IPS DF 6.9 (cell line): Measurements from ENCODE around the gene ZFYVE19.

ENCODE experiments used
- DNase-seq: peaks from one replicate; pipeline ENCODE4 v3.0.0-alpha.2; 2013; ENCODE audit warnings: low read depth, low spot score
- H3K27ac ChIP-seq: one replicate; pipeline ENCODE4 v1.5.1; 2013; ENCODE audit warnings: low read length, control low read depth
- H3K27me3 ChIP-seq: 2 replicates; pipeline ENCODE4 v1.6.1; 2013; ENCODE audit warnings: mild to moderate bottlenecking, low read length; ENCODE audit not compliant: control insufficient read depth, insufficient read depth
- H3K36me3 ChIP-seq: 2 replicates; pipeline ENCODE4 v1.6.1; 2013; ENCODE audit warnings: low read length; ENCODE audit not compliant: control insufficient read depth, insufficient read depth
- H3K4me1 ChIP-seq: 2 replicates; pipeline ENCODE4 v1.6.1; 2013; ENCODE audit warnings: low read length; ENCODE audit not compliant: control insufficient read depth, insufficient read depth
- H3K4me3 ChIP-seq: 2 replicates; pipeline ENCODE4 v1.5.1; 2013; ENCODE audit warnings: mild to moderate bottlenecking, low read length
- H3K9me3 ChIP-seq: 2 replicates; pipeline ENCODE4 v1.6.1; 2013; ENCODE audit warnings: low read length, inconsistent platforms; ENCODE audit not compliant: control insufficient read depth, insufficient read depth
- WGBS: extraction: QIAGEN DNeasy Blood & Tissue Kit; methylation state at CpG from one replicate; pipeline ENCODE4 v1.1.7; 2013; ENCODE audit warnings: mixed read lengths, missing lambda C conversion rate; ENCODE audit not compliant: insufficient read length, insufficient coverage; 5-methylcytosine and 5-hydroxymethylcytosine counted together

Gene ZFYVE19

DNA sequence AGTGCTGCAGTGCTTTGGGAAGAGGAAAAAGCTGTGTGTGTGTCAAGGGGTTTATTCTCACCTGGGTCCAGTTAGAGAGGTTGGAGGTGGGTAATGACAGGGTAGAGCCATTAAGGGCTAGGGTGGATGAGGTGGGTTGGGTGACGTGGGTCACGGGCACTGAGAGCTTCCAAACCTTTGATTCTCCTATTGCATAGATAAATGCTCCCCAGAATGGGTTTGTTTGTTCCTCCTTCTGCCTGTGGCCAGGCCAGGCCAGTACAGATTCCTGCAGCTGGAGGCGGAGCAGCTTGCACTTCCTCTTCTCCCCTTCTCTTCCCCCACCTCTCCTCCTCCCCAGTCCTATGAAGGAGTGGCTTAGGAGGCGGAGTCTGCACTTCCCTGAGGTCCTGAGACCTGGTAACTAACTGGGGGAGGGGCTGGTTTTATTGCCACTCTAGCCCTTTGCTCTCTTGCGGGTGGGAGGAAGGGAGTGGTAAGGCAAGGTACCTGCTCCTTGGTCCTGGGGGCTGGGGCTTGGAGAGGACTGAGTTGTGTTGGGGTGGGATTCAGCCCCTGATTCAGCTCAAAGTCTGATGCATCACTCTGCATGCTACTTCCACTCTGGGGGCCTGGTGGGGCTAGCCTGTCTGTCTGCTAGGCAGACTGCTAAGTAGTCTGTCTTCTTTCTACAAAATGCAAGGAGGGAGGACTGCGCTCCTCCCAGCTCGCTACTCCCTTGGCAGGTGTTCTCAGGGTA lies 40.5 kb downstream of the ZFYVE19 start:
- DNase-seq, result no peak
- H3K4me3 ChIP-seq, result no peak overlapping the region
- peaks cover 14% of the 10 kb centered on the region for H3K4me1 ChIP-seq
- H3K9me3 ChIP-seq, result no peaks in the 10 kb centered on the region
- H3K36me3 ChIP-seq, result peaks cover 7% of the 10 kb centered on the region
- H3K27ac ChIP-seq, result no peak overlapping the region
- no CpG with 5 or more reads among the region's 7 CpGs for WGBS
- no peaks in the 10 kb centered on the region for H3K27me3 ChIP-seq

DNA sequence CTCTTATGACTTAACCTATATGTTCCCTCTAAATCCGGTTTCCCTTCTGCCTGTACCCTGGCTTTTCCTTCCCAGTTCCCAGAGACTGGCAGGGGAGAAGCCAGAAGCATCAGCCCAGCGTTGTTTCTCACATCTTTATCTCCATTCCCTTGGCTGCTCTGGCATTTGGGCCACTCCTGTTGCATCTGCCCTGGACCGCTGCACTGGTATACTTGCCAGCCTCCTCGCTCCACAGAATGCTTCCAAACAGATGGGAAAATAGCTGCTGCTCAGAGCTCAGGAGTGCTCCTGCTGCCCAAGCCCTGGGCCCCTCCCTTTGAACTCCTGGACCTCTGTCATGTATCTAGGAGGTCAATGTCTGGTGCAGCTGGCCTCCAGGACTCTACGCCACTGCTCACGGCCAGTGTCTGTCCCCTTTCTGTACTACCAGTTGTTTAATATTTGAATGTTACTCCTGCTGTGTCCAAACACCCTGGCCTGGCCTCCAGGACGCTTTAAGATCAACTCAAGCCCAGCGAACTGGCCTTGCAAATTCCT lies 43.8 kb downstream of the ZFYVE19 start:
- H3K4me1 ChIP-seq, result peaks cover 13% of the 10 kb centered on the region
- H3K27me3 ChIP-seq, result no peaks in the 10 kb centered on the region
- H3K36me3 ChIP-seq, result peaks cover 28% of the 10 kb centered on the region
- WGBS, result no CpG with 5 or more reads among the region's 8 CpGs
- no peak for DNase-seq
- no peaks in the 10 kb centered on the region for H3K9me3 ChIP-seq
- H3K4me3 ChIP-seq, result no peak overlapping the region
- H3K27ac ChIP-seq, result no peak overlapping the region

DNA sequence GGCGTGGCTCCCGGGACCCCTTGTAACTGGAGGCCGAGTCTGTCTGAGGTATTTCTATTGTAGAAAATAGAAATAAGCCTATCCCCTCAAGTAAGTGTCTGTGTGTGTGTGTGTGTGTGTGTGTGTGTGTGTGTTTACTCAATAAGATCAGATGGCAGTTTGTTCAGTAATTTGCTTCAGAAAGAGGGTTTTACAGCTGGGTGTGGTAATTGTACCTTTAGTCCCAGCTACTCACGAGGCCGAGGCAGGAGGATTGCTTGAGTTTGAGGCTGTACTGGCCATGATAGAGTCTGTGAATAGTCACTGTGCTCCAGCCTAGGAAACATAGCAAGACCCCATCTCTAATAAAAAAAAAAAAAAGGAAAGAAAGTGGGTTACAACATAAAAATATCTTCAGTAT lies 45.6 kb downstream of the ZFYVE19 start:
- H3K27me3 ChIP-seq, result no peaks in the 10 kb centered on the region
- WGBS, result no CpG with 5 or more reads among the region's 5 CpGs
- H3K36me3 ChIP-seq, result peaks cover 46% of the 10 kb centered on the region
- H3K9me3 ChIP-seq, result no peaks in the 10 kb centered on the region
- DNase-seq, result no peak
- H3K27ac ChIP-seq, result no peak overlapping the region
- no peak overlapping the region for H3K4me3 ChIP-seq
- 0 out of 2 replicates have a peak, but pooled peaks cover 3% of the 10 kb centered on the region for H3K4me1 ChIP-seq

DNA sequence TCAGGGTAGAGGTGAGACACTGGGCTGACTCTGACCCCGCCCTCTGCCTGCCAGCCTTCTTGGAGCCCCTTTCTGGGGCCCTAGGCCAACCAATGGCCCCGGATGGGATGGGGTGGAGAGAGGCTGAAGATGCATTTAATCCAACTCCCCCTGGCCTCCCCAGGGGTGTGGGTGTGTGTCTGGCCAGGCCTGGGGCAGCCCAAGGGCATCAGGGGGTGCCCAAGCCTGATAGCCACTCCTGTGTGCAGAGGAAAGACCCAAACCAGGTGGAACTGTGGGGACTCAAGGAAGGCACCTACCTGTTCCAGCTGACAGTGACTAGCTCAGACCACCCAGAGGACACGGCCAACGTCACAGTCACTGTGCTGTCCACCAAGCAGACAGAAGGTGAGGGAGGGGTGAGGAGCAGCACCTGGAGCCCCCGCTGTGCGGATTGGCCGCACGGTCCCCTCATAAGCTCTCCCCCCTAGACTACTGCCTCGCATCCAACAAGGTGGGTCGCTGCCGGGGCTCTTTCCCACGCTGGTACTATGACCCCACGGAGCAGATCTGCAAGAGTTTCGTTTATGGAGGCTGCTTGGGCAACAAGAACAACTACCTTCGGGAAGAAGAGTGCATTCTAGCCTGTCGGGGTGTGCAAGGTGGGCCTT lies 46.5 kb downstream of the ZFYVE19 start:
- WGBS, result no CpG with 5 or more reads among the region's 16 CpGs
- Histone ChIP-seq H3K4me1 (no peaks in the 10 kb centered on the region), H3K27ac (no peak overlapping the region), H3K9me3 (no peaks in the 10 kb centered on the region), H3K4me3 (no peak overlapping the region), H3K36me3 (peaks cover 46% of the 10 kb centered on the region), H3K27me3 (no peaks in the 10 kb centered on the region)
- DNase-seq, result no peak

DNA sequence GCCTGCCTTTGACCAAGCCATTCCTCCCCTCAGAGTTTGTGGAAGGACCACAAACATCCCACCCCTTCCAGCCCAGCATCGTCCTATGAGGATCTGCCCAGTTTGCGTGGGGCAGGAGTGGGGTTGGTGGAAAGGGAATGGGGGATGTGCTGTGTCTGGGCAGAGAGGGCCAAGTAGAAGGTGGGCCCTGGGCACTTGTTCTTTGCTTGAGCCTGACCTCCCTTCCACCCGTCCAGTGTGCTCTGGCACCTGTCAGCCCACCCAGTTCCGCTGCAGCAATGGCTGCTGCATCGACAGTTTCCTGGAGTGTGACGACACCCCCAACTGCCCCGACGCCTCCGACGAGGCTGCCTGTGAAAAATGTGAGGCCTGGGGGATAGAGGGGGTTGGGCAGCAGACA lies 47.3 kb downstream of the ZFYVE19 start:
- Histone ChIP-seq H3K27ac (no peak overlapping the region), H3K4me1 (no peaks in the 10 kb centered on the region), H3K27me3 (no peaks in the 10 kb centered on the region), H3K4me3 (no peak overlapping the region), H3K9me3 (no peaks in the 10 kb centered on the region), H3K36me3 (peaks cover 46% of the 10 kb centered on the region)
- WGBS, result no CpG with 5 or more reads among the region's 10 CpGs
- no peak for DNase-seq

DNA sequence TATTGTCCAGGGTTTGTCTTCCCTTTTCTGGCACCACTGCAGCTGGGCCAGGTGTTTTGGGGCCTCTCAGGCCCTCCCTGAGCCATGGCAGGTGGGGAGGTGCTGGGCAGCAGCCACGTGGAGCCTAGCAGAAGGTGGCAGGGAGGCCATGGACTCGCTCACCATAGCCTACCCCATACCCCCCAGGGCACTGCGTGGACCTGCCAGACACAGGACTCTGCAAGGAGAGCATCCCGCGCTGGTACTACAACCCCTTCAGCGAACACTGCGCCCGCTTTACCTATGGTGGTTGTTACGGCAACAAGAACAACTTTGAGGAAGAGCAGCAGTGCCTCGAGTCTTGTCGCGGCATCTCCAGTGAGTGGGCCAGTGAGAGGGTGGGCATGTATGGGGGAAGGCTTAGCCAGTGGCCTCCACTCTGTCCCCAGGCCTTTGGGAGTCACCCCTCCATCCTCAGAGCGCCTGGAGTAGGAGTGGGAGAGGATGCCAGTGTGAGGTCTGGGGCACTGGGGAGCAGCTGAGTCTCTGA lies 48.9 kb downstream of the ZFYVE19 start:
- Histone ChIP-seq H3K36me3 (peaks cover 40% of the 10 kb centered on the region), H3K27ac (no peak overlapping the region), H3K4me3 (no peak overlapping the region; the same call in 1 of the 2 replicates), H3K4me1 (no peaks in the 10 kb centered on the region), H3K9me3 (no peaks in the 10 kb centered on the region), H3K27me3 (no peaks in the 10 kb centered on the region)
- DNase-seq, result no peak
- no CpG with 5 or more reads among the region's 13 CpGs for whole genome bisulfite sequencing

DNA sequence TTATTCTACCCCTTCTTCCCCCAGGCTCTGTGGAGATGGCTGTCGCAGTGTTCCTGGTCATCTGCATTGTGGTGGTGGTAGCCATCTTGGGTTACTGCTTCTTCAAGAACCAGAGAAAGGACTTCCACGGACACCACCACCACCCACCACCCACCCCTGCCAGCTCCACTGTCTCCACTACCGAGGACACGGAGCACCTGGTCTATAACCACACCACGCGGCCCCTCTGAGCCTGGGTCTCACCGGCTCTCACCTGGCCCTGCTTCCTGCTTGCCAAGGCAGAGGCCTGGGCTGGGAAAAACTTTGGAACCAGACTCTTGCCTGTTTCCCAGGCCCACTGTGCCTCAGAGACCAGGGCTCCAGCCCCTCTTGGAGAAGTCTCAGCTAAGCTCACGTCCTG lies 49.9 kb downstream of the ZFYVE19 start:
- no peak overlapping the region for H3K4me3 ChIP-seq
- no peaks in the 10 kb centered on the region for H3K4me1 ChIP-seq
- no peak overlapping the region for H3K27ac ChIP-seq
- no peaks in the 10 kb centered on the region for H3K9me3 ChIP-seq
- DNase-seq, result no peak
- WGBS, result no CpG with 5 or more reads among the region's 8 CpGs
- H3K36me3 ChIP-seq, result peaks cover 39% of the 10 kb centered on the region
- no peaks in the 10 kb centered on the region for H3K27me3 ChIP-seq

DNA sequence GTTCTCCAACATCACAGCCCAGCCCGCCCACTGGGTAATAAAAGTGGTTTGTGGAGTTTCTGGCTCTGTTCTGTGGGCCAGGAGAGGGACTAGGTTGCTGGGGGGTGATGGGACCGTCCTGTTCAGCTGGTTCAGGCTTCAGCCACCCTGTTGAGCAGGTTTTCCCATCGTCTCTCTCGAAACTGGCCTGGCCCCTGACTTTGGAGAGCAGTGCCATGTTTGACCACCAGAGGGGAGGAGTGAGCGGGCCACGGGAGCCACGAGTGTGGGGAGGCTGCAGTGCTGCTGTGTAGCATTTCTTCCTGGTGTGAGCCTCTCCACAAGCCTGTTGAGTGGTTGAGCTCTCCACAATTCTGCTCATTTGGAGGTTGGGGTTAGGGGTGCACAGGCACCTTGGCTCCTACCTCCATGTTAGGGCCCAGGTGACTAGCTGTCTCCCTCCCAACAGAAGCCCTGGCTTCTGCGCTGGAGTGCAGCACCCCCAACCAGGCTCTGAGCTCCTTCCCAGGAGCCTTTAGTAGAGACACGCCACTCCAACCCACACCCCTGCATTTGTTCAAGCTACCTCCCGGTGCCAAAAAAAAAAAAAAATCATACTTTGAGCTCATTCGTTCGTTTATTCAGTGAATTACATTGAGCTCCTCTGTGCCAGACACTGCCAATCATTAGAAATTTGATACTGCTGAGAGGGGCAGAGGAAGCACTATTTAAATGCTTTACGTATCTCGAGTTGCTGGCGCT lies 50.9 kb downstream of the ZFYVE19 start:
- no peaks in the 10 kb centered on the region for H3K4me1 ChIP-seq
- H3K27ac ChIP-seq, result no peak overlapping the region
- peaks cover 39% of the 10 kb centered on the region for H3K36me3 ChIP-seq
- no peak overlapping the region for H3K4me3 ChIP-seq
- H3K27me3 ChIP-seq, result no peaks in the 10 kb centered on the region
- no peak for DNase-seq
- H3K9me3 ChIP-seq, result no peaks in the 10 kb centered on the region
- WGBS, result no CpG with 5 or more reads among the region's 15 CpGs

DNA sequence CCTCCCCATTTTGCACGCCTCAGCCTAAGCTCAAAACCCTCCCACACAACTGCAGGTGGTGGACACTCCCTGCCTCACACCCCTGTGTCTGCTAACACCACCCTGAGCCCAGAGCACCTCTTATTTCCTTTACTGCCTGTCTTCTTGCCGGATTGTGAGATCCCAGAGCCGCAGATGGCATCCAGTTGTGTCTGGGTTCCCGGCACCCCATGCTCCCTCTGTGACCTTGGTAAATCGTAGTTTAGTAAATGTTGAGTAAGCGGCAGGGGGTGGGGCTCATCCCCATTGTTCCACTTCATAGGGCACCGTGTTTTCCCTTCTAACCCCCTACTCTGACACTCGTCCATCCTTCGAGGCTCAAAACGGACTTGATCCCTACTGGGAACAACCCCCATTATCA lies 51.8 kb downstream of the ZFYVE19 start:
- H3K9me3 ChIP-seq, result no peaks in the 10 kb centered on the region
- peaks cover 30% of the 10 kb centered on the region for H3K36me3 ChIP-seq
- H3K27ac ChIP-seq, result no peak overlapping the region
- no peak for DNase-seq
- no CpG with 5 or more reads among the region's 10 CpGs for WGBS
- no peaks in the 10 kb centered on the region for H3K4me1 ChIP-seq
- H3K27me3 ChIP-seq, result no peaks in the 10 kb centered on the region
- no peak overlapping the region for H3K4me3 ChIP-seq

DNA sequence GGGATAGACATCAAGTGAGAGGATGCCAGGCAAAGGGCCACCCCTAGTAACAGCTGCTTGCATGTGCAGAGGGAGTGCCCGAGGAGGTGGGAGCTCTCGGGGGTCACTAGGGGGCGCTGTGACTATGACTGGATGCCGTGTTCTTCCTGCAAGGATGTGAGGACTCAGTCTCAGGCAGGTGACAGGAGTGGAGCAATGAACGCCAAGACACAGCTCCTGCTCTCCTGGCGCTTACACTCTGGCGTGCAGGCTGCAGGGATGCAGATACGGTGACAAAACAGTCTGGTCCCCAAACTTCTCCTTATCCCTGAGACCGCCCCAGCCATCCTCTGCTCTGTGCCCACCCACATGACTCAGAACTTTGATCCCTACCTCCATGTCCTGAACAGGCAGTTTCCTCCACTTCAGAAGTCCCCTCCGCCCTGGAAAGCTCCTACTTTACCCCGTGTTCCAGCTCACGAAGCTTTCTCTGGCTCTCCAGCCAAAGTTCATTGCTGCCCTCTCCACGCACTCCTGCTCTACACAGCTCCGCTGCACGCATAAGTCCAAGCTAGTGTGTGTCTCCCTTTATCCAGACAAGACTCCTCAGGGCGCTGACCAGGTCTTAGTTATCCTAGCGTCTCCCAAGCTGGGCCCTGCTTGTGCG lies 52.4 kb downstream of the ZFYVE19 start:
- Histone ChIP-seq H3K9me3 (no peaks in the 10 kb centered on the region), H3K4me1 (no peaks in the 10 kb centered on the region), H3K27me3 (no peaks in the 10 kb centered on the region), H3K36me3 (peaks cover 24% of the 10 kb centered on the region), H3K4me3 (no peak overlapping the region), H3K27ac (no peak overlapping the region)
- peak; percentile 76 for DNase-seq
- no CpG with 5 or more reads among the region's 18 CpGs for WGBS
